GM18951 (cell line): Measurements from ENCODE around the gene CDC6.

ENCODE experiments used
- POLR2A ChIP-seq: IDR thresholded peaks from 4 replicates; pipeline ENCODE4 v1.6.1; 2011; ENCODE audit warnings: mild to moderate bottlenecking; ENCODE audit not compliant: insufficient read length, insufficient read depth; ENCODE audit errors: extremely low read depth
- in situ Hi-C: fragments of 300-500 bp; cut with MboI; formaldehyde crosslinking; loops from one replicate; pipeline ENCODE4 v1.12.0; 2022; ENCODE audit warnings: low sequenced_read_pairs, mixed read lengths, inconsistent platforms; ENCODE audit not compliant: unreplicated experiment

CDC6 gene

GRCh38 chr17:40311575-40311974, 23.9 kb downstream of the CDC6 start:
- TF ChIP-seq POLR2A, result no peak
- in situ Hi-C loops, result no loop called here

DNA sequence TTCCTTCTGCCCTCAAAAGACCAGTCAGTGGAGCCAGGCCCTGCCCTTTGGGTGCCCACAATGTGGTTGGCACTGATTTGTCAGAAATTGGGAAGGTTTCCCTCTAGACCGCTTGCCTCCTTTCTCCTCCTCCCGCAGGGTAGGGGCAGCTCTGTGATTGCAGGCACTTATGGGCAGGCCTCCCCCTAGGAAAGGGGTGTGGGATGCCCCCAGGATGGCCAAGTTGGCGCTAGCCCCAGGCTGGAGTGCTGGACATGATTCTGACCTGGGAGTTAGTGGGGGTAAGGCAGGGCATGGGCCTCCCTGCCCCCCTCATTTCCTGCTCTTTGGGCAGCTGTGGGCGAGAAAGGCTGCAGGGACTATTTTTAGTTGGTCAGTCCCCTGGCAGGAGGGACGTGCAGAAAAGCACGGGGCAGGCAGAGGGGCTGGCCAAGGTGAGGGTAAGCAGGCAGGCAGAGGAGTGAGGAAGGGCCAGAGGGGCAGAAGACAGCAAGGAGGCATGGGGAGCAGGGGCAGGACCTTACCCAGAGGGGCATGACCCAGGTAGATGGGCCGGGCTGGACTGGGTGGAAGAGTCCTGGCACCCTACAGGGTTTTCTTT, 24.6 kb downstream of the CDC6 start:
- no peak for TF ChIP-seq POLR2A
- in situ Hi-C loops, result no loop called here

DNA sequence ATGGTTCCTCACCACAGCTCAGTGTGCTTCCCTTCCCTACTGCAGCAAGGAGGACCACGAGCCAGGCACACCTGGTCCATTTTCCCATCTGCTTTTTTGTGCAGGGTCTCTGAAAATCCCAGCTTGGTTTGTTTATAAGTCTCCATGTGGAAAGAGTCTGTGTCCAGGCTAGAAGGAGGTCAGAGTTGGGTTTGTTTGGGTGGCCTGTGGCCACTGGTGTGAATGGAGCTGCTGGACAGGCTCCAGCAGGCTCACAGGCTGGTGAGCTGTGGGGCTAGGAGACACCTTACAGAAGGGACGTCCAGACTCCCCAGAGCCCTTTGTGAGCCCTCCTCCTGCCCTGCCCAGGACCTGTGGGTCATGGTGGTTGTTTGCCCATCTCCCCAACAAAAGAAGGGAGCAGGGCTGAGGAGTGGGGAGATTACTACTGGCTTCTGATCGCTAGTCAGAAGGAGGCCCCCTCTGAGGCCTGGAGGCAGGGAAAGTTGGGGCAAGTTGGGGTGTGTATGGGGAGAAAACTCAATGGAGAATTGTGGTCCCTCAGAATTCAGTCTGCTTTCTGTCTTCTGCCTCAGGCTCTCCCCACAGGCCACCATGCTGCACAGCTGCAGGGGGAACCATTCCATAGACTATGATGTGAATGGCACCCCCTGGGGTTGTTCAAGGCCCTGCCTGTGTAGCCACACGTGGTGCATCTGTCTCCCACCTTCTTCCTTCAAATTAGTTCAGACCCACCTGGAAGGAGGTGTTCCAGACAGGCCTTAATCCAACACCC, 25.4 kb downstream of the CDC6 start:
- in situ Hi-C loops, result no loop called here
- no peak for TF ChIP-seq POLR2A

- no peak for TF ChIP-seq POLR2A
- in situ Hi-C loops, result no loop called here
Measured at GRCh38 chr17:40313668-40314583, 26.2 kb downstream of the CDC6 start.

GRCh38 chr17:40314584-40314956, 26.9 kb downstream of the CDC6 start:
- in situ Hi-C loops, result no loop called here
- TF ChIP-seq POLR2A, result no peak

DNA sequence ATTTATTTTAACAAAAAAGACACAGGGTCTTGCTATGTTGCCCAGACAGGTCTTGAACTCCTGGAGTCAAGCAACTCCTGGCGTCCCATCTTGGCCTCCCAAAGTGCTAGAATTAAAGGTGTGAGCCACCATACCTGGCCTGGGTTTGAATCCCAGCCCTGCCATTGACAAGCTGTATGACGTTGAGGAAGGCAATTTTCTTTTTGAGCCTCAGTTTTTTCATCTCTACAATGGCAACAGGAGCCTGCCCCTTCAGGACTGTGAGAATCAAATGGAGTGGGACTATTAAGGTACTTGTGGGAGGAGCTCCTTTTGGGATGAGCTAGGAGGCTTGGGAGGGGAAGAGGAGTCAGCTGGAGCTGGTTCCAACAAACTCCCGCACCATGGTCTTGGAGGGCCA, 27.5 kb downstream of the CDC6 start:
- in situ Hi-C loops, result no loop called here

DNA sequence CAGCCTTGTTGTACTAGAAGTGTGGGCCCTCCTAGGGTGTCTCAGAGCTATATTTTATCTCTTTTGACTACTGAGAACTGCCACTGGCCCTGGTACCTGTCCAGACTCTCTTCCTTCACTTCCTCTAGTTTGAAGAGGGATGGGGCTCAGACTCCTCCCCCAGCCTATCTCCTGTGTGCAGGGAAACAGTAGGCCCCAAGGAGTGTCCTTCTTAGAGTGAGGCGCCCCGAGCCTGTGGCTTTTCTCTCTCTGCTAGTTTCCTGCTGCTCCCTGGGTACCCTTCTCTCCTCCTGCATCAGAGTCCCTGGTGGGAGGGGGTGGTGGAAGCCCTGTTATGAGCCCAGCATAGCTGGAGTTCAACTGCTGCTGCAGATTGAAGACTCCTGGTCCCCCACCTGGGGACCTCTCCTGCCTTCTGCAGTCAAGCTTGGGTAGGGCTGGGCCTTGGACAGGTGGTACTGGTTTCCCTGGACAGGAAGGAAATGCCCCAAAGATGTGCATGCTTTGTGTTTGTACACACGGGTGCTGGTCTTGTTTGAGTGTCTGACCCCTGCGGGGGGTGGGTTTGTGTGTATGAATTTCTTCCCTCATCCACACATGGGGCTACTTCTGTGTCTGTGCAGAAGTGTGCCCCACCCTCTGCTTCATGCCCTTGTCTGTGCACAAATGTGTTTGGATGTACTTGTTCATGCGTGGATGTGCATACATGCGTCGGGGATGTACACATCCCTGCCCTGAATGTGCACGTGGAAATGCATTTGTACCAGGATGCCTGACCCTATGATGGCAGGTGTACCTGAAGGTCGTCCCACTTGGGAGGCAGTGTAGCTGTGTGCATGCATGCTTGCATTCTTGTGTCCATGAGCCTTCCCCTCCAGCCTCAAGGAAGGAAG, 28.2 kb downstream of the CDC6 start:
- TF ChIP-seq POLR2A, result no peak
- in situ Hi-C loops, result no loop called here

More for the DNA sequence above, 27.5 kb downstream of the CDC6 start:
- no peak for TF ChIP-seq POLR2A

GRCh38 chr17:40316571-40317344, 29.1 kb downstream of the CDC6 start:
- in situ Hi-C loops, result no loop called here
- TF ChIP-seq POLR2A, result no peak

GRCh38 chr17:40317345-40317873, 29.7 kb downstream of the CDC6 start:
- in situ Hi-C loops, result no loop called here
- no peak for TF ChIP-seq POLR2A

DNA sequence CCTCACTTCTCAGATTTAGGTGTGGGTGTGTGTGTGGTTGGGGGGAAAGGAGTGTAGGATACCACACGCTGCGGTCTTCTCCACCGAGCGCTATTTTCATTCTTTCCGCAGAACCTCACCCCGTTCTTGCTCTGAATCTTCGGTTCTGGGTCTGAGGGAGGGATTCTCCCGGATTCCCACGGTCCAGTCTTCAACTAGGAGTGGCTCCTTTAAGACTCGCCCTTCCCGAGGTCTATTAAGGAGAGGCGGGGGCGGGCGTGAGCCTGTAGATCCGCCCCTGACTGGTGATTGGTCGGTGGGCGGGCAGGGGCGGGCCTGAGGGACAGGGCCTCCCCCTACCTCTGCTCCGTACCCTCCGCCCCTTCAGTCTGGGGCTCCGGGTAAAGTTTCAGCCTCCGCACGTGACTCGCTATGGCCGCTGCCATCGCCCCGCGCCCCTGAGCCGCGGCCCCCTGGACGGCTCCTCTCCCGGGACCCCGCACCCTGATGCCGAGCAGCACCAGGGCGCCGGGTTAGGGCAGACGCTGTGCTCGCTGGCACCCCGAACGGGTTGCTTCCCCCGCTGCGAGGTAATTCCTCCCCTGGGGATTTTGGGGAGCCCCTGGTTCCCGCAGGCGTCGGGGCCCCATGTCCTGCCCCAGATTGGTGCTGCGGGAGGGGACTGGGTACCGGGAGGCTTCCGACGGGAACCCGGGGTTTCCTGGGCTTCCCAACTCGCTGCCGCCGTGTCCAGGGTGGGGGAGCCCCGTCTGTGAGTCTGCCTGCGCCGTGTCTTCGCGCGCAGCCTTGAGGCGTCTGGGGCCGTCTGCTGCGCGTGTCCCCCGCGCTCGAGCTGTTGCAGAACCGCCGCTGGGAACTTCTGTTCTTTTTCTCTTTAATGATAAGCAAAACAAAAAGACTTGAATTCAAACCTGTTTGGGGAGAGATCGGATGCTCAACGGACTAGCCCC, 30.5 kb downstream of the CDC6 start:
- in situ Hi-C loops, result no loop called here
- TF ChIP-seq POLR2A, result peak; percentile 81
